Upper lobe of left lung (tissue), 6 donors: ENCODE results near the gene PRKN. TPM values are rescaled to one million over a fixed set of nuclear protein-coding genes. Genes with fewer than 3 reads are reported as not detected.

Source experiments
- ATAC-seq, 2 donors: fragments of 200-7000 bp; cut with Tn5 transposase; one replicate each; pipeline ENCODE4 v1.9.1; 2022; ENCODE audit warnings: mild to moderate bottlenecking in 2 of 2, moderate library complexity in 2 of 2; ENCODE audit not compliant: low FRiP score in 2 of 2
- DNase-seq, 2 donors: peaks; one replicate each; pipeline ENCODE4 v3.0.0-alpha.2; 2019 to 2020
- H3K27ac ChIP-seq, 4 donors: fragments of 200-600 bp; sonication (generic); one replicate each; pipeline ENCODE4 v1.5.1; 2016 to 2019
- H3K27me3 ChIP-seq, 4 donors: fragments of 200-600 bp; sonication (generic); one replicate each; pipeline ENCODE4 v1.5.1; 2017 to 2019
- H3K36me3 ChIP-seq, 4 donors: fragments of 200-600 bp; sonication (generic); one replicate each; pipeline ENCODE4 v1.5.1; 2016 to 2019
- H3K4me1 ChIP-seq, 4 donors: fragments of 200-600 bp; sonication (generic); one replicate each; pipeline ENCODE4 v1.5.1; 2018 to 2019
- H3K4me3 ChIP-seq, 4 donors: fragments of 200-600 bp; sonication (generic); one replicate each; pipeline ENCODE4 v1.5.1; 2017 to 2019; ENCODE audit warnings: mild to moderate bottlenecking in 2 of 4, moderate library complexity in 1 of 4
- H3K9me3 ChIP-seq, 4 donors: fragments of 200-600 bp; sonication (generic); one replicate each; pipeline ENCODE4 v1.5.1; 2018 to 2019
- EP300 ChIP-seq, 4 donors: sonication (generic); formaldehyde crosslinking; IDR thresholded peaks; one replicate each; pipeline ENCODE4 v1.5.1; 2017; ENCODE audit warnings: antibody characterized with exemption in 4 of 4, control low read depth in 2 of 4
- POLR2A ChIP-seq, 4 donors: fragments of 450-650 bp; IDR thresholded peaks; one replicate each; pipeline ENCODE4 v1.5.1; 2016 to 2017; ENCODE audit warnings: antibody characterized with exemption in 4 of 4, mild to moderate bottlenecking in 2 of 4
- POLR2AphosphoS5 ChIP-seq, 2 donors: sonication (generic); formaldehyde crosslinking; IDR thresholded peaks; one replicate each; pipeline ENCODE4 v1.5.1; 2017; ENCODE audit warnings: antibody characterized with exemption in 2 of 2
- WGBS, 2 donors: methylation state at CpG; one replicate each; pipeline ENCODE4 v1.1.5; 2017 to 2018; 5-methylcytosine and 5-hydroxymethylcytosine counted together
- total RNA-seq, 6 donors: library from RNA; depleted of rRNA in 4 of 6; stranded (reverse); fragments of >200 nt in 4 of 6; gene quantifications; one replicate each; pipeline versions ENCODE4 v1.1.0 to v1.2.1, GENCODE V29; 2016 to 2021
- TF ChIP-seq, protein P1 (sequence below), 6 experiments: fragments of 450-650 bp in 4 of 6; fragments of 200-600 bp in 2 of 6; sonication (generic) in 2 of 6; IDR thresholded peaks; one replicate each; pipeline ENCODE4 v1.5.1; 2016 to 2019; ENCODE audit warnings: antibody characterized with exemption in 6 of 6
- donor health status: DM: no; HTN: no; CAD: no; lungs with moderate emphysema.
- donor health status: DM: no; HTN: yes; CAD: no; lungs with severe emphysema.

PRKN gene
- total RNA-seq, 6 donors from 2014 or later, result 2.7 to 29.3 (median 5.5) TPM

DNA sequence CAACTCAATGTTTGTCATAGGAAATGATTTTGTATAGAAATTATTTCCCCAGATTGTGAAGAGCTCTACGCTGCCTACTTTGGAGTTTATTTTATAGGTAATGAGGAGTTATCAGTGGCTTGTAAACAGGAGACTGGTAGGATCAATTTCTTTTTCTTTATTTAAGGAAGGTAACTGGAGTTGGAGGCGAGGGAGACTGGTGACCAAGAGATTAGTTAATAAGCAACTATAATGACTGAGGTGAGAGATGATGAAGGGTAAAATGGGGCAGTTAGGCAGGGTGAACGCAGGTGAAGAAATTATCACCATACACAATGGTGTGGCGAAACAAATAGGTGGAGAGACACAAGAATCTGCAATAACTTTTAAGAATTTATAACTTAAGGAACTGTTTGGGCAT, 100.2 kb downstream of the PRKN start:
- DNase-seq, result no peak
- no peak for TF ChIP-seq POLR2A (IDR thresholded peaks at IDR 0.05)
- TF ChIP-seq, protein P1, sequence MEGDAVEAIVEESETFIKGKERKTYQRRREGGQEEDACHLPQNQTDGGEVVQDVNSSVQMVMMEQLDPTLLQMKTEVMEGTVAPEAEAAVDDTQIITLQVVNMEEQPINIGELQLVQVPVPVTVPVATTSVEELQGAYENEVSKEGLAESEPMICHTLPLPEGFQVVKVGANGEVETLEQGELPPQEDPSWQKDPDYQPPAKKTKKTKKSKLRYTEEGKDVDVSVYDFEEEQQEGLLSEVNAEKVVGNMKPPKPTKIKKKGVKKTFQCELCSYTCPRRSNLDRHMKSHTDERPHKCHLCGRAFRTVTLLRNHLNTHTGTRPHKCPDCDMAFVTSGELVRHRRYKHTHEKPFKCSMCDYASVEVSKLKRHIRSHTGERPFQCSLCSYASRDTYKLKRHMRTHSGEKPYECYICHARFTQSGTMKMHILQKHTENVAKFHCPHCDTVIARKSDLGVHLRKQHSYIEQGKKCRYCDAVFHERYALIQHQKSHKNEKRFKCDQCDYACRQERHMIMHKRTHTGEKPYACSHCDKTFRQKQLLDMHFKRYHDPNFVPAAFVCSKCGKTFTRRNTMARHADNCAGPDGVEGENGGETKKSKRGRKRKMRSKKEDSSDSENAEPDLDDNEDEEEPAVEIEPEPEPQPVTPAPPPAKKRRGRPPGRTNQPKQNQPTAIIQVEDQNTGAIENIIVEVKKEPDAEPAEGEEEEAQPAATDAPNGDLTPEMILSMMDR (IDR thresholded peaks at IDR 0.05), result no peak
- no peak for TF ChIP-seq EP300 (IDR thresholded peaks at IDR 0.05)
- TF ChIP-seq POLR2AphosphoS5 (IDR thresholded peaks at IDR 0.05), result no peak
- Histone ChIP-seq H3K36me3 (no peaks in the 10 kb centered on the region), H3K4me1 (no peaks in the 10 kb centered on the region), H3K4me3 (no peak overlapping the region), H3K9me3 (no peaks in the 10 kb centered on the region), H3K27ac (no peak overlapping the region), H3K27me3 (no peaks in the 10 kb centered on the region)
- 67 to 76% methylated on average over 4 of the region's 4 CpGs for WGBS, 2 donors
- ATAC-seq, result no peak

DNA sequence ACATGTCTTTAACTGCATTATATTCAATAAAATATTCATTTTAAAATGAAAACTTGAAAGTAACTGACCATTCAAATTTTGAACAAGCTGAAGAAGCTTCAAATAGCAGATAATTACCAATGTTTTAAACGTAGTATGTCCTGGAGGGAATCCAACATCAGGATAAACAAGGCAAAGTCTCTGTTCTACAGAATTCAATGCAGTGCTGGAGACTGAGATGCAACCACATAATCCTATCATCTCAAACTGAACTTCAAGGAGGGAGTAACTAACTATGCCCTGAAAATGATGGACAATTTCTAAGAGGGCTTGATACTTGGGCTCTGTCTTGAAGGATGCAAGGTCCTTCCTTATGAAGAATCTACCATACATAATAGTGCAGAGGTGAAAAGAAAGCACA, 100.7 kb downstream of the PRKN start:
- Histone ChIP-seq H3K4me1 (no peaks in the 10 kb centered on the region), H3K9me3 (no peaks in the 10 kb centered on the region), H3K4me3 (no peak overlapping the region), H3K36me3 (no peaks in the 10 kb centered on the region), H3K27me3 (no peaks in the 10 kb centered on the region), H3K27ac (no peak overlapping the region)
- no peak for DNase-seq
- 44 to 68% methylated on average over 1 of the region's 1 CpG for WGBS, 2 donors
- TF ChIP-seq, protein P1 (IDR thresholded peaks at IDR 0.05), result no peak
- TF ChIP-seq POLR2AphosphoS5 (IDR thresholded peaks at IDR 0.05) (no peak), EP300 (IDR thresholded peaks at IDR 0.05) (no peak), POLR2A (IDR thresholded peaks at IDR 0.05) (no peak)
- no peak for ATAC-seq

DNA sequence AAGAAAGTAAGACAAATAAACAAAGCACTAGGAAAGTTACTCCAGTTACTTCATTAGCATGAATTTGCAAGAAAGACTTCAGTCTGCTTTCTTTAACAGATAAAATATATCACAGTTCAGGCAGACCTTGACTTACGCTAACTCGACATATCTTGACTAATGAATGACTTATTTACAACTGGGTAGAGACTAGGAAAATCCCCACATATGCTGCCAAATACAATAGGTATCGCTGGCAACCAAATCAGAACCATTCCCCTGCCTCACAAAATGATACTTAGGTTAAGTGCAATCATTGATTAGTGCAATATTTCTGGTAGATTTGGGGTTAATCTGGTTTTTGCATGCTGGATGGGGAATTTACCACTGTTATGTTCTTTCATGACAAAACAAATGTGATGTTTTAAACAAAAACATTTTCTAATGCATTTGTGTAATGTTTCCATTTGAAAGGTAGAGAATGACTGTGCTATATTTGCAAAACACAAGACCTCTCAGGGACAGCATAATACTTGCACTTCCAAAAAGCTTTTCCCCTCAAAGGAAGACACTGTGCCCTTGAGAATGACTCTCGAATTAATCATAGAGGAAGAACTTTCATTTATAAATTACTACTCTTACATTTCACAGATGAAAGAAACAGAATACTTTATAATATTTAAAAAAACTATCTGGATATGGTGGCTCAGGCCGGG, 101.6 kb downstream of the PRKN start:
- ATAC-seq, result no peak

DNA sequence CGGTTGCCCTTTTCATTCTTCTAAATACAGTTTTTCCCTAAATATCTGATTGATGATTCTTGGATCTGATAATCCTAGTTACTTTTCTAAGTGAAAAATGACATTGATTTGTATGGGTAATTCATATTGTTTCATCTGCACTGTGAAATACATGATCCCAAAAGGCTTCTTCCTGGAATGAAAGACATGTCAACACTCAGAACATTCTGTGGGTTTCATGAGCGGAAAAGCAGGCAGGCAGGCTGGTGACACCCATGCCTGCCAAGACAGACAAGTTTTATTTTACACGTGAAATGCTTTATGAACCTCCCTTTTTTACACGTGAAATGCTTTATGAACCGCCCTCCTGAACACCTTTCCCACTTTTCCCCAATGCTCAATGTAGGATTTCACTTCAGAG, 105.0 kb downstream of the PRKN start:
- Histone ChIP-seq H3K4me1 (no peaks in the 10 kb centered on the region), H3K4me3 (no peak overlapping the region), H3K36me3 (no peaks in the 10 kb centered on the region), H3K27ac (no peak overlapping the region), H3K27me3 (no peaks in the 10 kb centered on the region), H3K9me3 (no peaks in the 10 kb centered on the region)
- TF ChIP-seq POLR2A (IDR thresholded peaks at IDR 0.05) (no peak), EP300 (IDR thresholded peaks at IDR 0.05) (no peak)
- TF ChIP-seq, protein P1 (IDR thresholded peaks at IDR 0.05), result no peak
- WGBS, 2 donors, result 64 to 87% methylated on average over 5 of the region's 5 CpGs
- DNase-seq, result no peak
- no peak for ATAC-seq

More for the DNA sequence above, 101.6 kb downstream of the PRKN start:
- no peak for DNase-seq
- WGBS, 2 donors, result 74 to 77% methylated on average over 5 of the region's 5 CpGs
- Histone ChIP-seq H3K4me3 (no peak overlapping the region), H3K27ac (no peak overlapping the region), H3K27me3 (no peaks in the 10 kb centered on the region), H3K9me3 (no peaks in the 10 kb centered on the region), H3K4me1 (no peaks in the 10 kb centered on the region), H3K36me3 (no peaks in the 10 kb centered on the region)
- TF ChIP-seq POLR2AphosphoS5 (IDR thresholded peaks at IDR 0.05), result no peak
- TF ChIP-seq, protein P1 (IDR thresholded peaks at IDR 0.05), result no peak
- no peak for TF ChIP-seq EP300 (IDR thresholded peaks at IDR 0.05)
- TF ChIP-seq POLR2A (IDR thresholded peaks at IDR 0.05), result no peak

DNA sequence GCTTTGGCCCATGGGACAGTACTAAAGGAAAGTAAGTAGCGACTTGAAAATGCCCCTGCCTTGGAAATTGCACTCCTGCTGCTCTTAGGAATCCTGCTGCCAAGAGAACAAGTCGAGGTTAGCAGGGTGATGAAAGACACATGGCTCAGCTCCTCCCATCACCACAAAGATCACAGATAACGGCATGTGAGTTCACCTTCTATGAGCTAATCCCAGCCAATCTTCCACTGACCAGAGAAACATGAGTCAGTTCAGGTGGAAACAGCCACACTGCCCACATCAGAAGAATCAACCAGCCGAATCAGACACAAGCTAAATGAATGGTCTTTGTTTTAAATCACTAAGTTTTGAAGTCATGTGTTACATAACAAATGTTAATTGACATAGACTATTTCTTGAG, 106.3 kb downstream of the PRKN start:
- no peaks in the 10 kb centered on the region for H3K27me3 ChIP-seq
- no peak overlapping the region for H3K4me3 ChIP-seq
- 61 to 63% methylated on average over 4 of the region's 4 CpGs for WGBS, 2 donors
- H3K4me1 ChIP-seq, result no peaks in the 10 kb centered on the region
- DNase-seq, result no peak
- H3K9me3 ChIP-seq, result no peaks in the 10 kb centered on the region
- H3K36me3 ChIP-seq, result no peaks in the 10 kb centered on the region
- no peak overlapping the region for H3K27ac ChIP-seq
- ATAC-seq, result no peak
- TF ChIP-seq, protein P1 (IDR thresholded peaks at IDR 0.05), result no peak
- TF ChIP-seq POLR2A (IDR thresholded peaks at IDR 0.05) (no peak), POLR2AphosphoS5 (IDR thresholded peaks at IDR 0.05) (no peak), EP300 (IDR thresholded peaks at IDR 0.05) (no peak)
